MCF 10A (cell line): ENCODE results near the gene SLC25A42. TPM values are rescaled to one million over a fixed set of nuclear protein-coding genes. Genes with fewer than 3 reads are reported as not detected.
A peak's percentile ranks its signal among the peaks of the same experiment; 100 is the strongest.

ENCODE experiments used
- BruUV-seq: library from RNA; stranded (reverse); fragments of 400-500 nt; replicated peaks from 2 replicates; lab custom pipeline; 2021; lab: Mats Ljungman, UMichigan
- CTCF ChIA-PET: fragments of 300-600 bp; sonication (Branson Sonifier 250); formaldehyde crosslinking; extraction: SDS; loops from one replicate; lab custom pipeline; 2021; ENCODE audit warnings: antibody characterized with exemption, inconsistent platforms; lab: Yijun Ruan, JAX
- POLR2A ChIA-PET: fragments of 300-600, 350-650 bp; sonication (Branson Sonifier 250); formaldehyde crosslinking; extraction: SDS; loops from one replicate; lab custom pipeline; 2020; ENCODE audit warnings: antibody characterized with exemption, inconsistent platforms; lab: Yijun Ruan, JAX
- DNase-seq: peaks from one replicate; pipeline ENCODE4 v3.0.0-alpha.2; 2018; ENCODE audit not compliant: unreplicated experiment
- H3K27ac Mint-ChIP-seq: one replicate; pipeline ENCODE4 v1.8.0; 2022; ENCODE audit warnings: mild to moderate bottlenecking, low read depth, mixed read lengths; ENCODE audit not compliant: unreplicated experiment
- H3K27me3 Mint-ChIP-seq: one replicate; pipeline ENCODE4 v1.8.0; 2022; ENCODE audit warnings: mixed read lengths; ENCODE audit not compliant: insufficient read depth, unreplicated experiment
- H3K36me3 Mint-ChIP-seq: one replicate; pipeline ENCODE4 v1.8.0; 2022; ENCODE audit warnings: mild to moderate bottlenecking, moderate library complexity, mixed read lengths; ENCODE audit not compliant: insufficient read depth, unreplicated experiment
- H3K4me1 Mint-ChIP-seq: one replicate; pipeline ENCODE4 v1.8.0; 2022; ENCODE audit warnings: mixed read lengths; ENCODE audit not compliant: insufficient read depth, unreplicated experiment
- H3K4me3 Mint-ChIP-seq: one replicate; pipeline ENCODE4 v1.8.0; 2022; ENCODE audit warnings: mild to moderate bottlenecking, moderate library complexity, mixed read lengths; ENCODE audit not compliant: unreplicated experiment
- H3K9me3 Mint-ChIP-seq: one replicate; pipeline ENCODE4 v1.8.0; 2022; ENCODE audit warnings: mixed read lengths; ENCODE audit not compliant: unreplicated experiment
- intact Hi-C: fragments of 100-400 bp; cut with micrococcal nuclease; formaldehyde crosslinking; loops from 2 replicates; pipeline ENCODE4 v1.14.1; 2022
- total RNA-seq: library from RNA; stranded (reverse); gene quantifications from 2 replicates; pipeline ENCODE4 v1.2.3, GENCODE V29; 2022
- TF ChIP-seq, protein P1 (sequence below): fragments of 200-600 bp; IDR thresholded peaks from one replicate; pipeline ENCODE4 v1.8.0; 2022; ENCODE audit warnings: antibody characterized with exemption, mild to moderate bottlenecking; ENCODE audit not compliant: unreplicated experiment

The SLC25A42 gene
- total RNA-seq, 1 experiment from 2014 or later: 3.1 TPM

GRCh38 chr19:19064098-19064722 lies 416 bp downstream of the SLC25A42 start:
- no peaks in the 10 kb centered on the region for H3K9me3 Mint-ChIP-seq
- CTCF ChIA-PET: interaction anchor here (0.6 to 1.5 kb wide), 3 partner anchors 11 to 127 kb away, joined by 3 to 4 read pairs (median 4); no protein-coding TSS in a partner anchor
- peaks cover 15% of the 10 kb centered on the region for H3K4me1 Mint-ChIP-seq
- no TSS peak for BruUV-seq
- H3K27me3 Mint-ChIP-seq: no peaks in the 10 kb centered on the region
- TF ChIP-seq, protein P1, sequence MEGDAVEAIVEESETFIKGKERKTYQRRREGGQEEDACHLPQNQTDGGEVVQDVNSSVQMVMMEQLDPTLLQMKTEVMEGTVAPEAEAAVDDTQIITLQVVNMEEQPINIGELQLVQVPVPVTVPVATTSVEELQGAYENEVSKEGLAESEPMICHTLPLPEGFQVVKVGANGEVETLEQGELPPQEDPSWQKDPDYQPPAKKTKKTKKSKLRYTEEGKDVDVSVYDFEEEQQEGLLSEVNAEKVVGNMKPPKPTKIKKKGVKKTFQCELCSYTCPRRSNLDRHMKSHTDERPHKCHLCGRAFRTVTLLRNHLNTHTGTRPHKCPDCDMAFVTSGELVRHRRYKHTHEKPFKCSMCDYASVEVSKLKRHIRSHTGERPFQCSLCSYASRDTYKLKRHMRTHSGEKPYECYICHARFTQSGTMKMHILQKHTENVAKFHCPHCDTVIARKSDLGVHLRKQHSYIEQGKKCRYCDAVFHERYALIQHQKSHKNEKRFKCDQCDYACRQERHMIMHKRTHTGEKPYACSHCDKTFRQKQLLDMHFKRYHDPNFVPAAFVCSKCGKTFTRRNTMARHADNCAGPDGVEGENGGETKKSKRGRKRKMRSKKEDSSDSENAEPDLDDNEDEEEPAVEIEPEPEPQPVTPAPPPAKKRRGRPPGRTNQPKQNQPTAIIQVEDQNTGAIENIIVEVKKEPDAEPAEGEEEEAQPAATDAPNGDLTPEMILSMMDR: no peak
- H3K27ac Mint-ChIP-seq: peak overlapping the region; percentile 5
- intact Hi-C loops: loop anchor here (5.0 kb wide), 1 partner anchor 73 kb away; the partner anchor contains the start of gene TMEM161A
- DNase-seq: no peak
- peaks cover 11% of the 10 kb centered on the region for H3K36me3 Mint-ChIP-seq
- POLR2A ChIA-PET: interaction anchor here (0.5 to 1.6 kb wide), 8 partner anchors 11 to 847 kb away, joined by 3 to 7 read pairs (median 3); no protein-coding TSS in a partner anchor
- peak overlapping the region; percentile 83 for H3K4me3 Mint-ChIP-seq

GRCh38 chr19:19064811-19065745 lies 1.3 kb downstream of the SLC25A42 start:
- Mint-ChIP-seq H3K27me3 (no peaks in the 10 kb centered on the region), H3K27ac (no peak overlapping the region), H3K36me3 (peaks cover 2% of the 10 kb centered on the region), H3K9me3 (no peaks in the 10 kb centered on the region), H3K4me1 (peaks cover 15% of the 10 kb centered on the region), H3K4me3 (peak overlapping the region; percentile 83)
- CTCF ChIA-PET: interaction anchor here (0.6 to 0.7 kb wide), 4 partner anchors 18 to 128 kb away, joined by 3 to 4 read pairs (median 4); no protein-coding TSS in a partner anchor
- TF ChIP-seq, protein P1: no peak
- DNase-seq: no peak
- BruUV-seq: no TSS peak
- intact Hi-C loops: loop anchor here (5.0 kb wide), 1 partner anchor 72 kb away; the partner anchor contains the start of gene TMEM161A
- POLR2A ChIA-PET: interaction anchor here (0.5 to 1.0 kb wide), 4 partner anchors 75 to 846 kb away, joined by 3 to 4 read pairs (median 3); no protein-coding TSS in a partner anchor

- CTCF ChIA-PET: interaction anchor here (0.6 to 1.9 kb wide), 3 partner anchors 13 to 30 kb away, joined by 3 to 15 read pairs (median 4); no protein-coding TSS in a partner anchor
- no peaks in the 10 kb centered on the region for H3K9me3 Mint-ChIP-seq
- H3K27ac Mint-ChIP-seq: no peak overlapping the region
- POLR2A ChIA-PET: interaction anchor here (1.1 to 1.6 kb wide), 3 partner anchors 10 to 22 kb away, joined by 3 to 4 read pairs (median 4); no protein-coding TSS in a partner anchor
- no peaks in the 10 kb centered on the region for H3K27me3 Mint-ChIP-seq
- DNase-seq: no peak
- intact Hi-C loops: no loop called here
- no peak overlapping the region for H3K4me3 Mint-ChIP-seq
- no TSS peak for BruUV-seq
- TF ChIP-seq, protein P1: no peak
- H3K36me3 Mint-ChIP-seq: peaks cover 7% of the 10 kb centered on the region
- H3K4me1 Mint-ChIP-seq: peaks cover 13% of the 10 kb centered on the region
These were observed 3.7 kb downstream of the SLC25A42 start for GRCh38 chr19:19067276-19068072.
